Stimulated activated CD8-positive, alpha-beta memory T cell treated with anti-CD3 and anti-CD28 coated beads, Interleukin-4, amount 100 ng/mL, for 1 hour (primary cell): ENCODE measurements around the gene CDH5.

ENCODE experiments used
- DNase-seq, 2 donors: peaks; one replicate each; pipeline ENCODE4 v3.0.0-alpha.2; 2020; ENCODE audit warnings: low read depth in 2 of 2, low spot score in 1 of 2

The CDH5 gene

DNA sequence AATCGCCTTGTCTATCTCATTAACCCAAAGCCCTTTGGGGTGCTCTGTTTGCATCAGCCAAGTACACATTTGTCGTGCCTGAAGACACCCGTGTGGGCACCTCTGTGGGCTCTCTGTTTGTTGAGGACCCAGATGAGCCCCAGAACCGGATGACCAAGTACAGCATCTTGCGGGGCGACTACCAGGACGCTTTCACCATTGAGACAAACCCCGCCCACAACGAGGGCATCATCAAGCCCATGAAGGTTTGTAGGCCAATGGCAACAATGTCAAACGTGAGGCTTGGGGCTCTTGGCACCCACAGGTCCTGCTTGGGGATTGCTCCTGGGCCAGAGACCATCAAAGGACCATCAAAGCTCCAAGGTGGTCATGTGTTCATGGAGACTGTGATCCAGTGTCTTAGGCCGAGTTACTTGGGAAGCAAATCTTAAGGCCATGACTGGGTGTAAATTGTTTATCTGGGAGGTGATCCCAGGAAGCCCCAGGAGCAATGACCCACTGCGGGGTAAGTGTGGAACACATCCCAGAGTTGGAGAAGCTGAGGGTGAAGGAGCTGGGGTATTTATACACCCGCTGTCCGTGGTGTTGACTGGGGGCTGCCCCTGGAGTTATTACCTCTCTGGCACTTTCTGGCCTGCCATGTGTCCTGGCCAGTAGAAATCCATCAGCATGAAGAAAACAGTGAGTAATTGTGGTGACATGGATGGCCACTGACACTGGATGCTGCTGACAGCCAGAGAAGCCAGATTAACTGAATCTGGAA, 24.0 kb downstream of the CDH5 start:
- DNase-seq, result no peak

DNA sequence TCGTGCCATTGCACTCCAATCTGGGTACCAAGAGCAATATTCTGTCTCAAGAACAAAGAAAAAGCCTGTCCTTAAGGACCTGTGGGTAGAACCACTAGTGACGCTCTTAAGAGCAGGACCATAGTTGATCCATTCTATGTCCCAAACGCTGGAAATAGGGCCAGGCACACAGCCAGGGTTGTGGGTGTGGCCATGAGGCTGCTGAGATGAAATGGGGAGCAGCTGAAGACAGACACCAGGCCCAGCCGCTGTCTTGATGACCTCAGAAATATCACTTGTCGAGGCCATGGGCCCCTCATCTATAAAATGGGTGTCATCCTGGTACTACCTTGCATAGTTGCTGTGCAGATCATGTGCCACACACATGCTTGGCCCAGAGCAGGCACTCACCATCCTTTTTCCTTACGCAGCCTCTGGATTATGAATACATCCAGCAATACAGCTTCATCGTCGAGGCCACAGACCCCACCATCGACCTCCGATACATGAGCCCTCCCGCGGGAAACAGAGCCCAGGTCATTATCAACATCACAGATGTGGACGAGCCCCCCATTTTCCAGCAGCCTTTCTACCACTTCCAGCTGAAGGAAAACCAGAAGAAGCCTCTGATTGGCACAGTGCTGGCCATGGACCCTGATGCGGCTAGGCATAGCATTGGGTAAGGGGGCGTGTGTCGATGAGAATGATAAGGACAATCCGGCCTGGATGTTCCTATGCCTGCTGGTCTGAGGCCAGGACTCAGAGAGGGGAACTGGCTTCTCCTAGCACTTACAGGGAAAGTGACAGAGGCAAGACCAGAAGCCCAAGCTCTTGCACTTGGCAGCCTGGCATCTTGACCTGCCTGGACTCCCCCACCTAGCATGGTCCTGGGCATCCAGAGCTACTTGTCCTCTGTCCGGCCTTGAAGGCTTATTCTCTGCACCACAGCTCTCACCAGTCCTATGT, 25.5 kb downstream of the CDH5 start:
- DNase-seq, result no peak

DNA sequence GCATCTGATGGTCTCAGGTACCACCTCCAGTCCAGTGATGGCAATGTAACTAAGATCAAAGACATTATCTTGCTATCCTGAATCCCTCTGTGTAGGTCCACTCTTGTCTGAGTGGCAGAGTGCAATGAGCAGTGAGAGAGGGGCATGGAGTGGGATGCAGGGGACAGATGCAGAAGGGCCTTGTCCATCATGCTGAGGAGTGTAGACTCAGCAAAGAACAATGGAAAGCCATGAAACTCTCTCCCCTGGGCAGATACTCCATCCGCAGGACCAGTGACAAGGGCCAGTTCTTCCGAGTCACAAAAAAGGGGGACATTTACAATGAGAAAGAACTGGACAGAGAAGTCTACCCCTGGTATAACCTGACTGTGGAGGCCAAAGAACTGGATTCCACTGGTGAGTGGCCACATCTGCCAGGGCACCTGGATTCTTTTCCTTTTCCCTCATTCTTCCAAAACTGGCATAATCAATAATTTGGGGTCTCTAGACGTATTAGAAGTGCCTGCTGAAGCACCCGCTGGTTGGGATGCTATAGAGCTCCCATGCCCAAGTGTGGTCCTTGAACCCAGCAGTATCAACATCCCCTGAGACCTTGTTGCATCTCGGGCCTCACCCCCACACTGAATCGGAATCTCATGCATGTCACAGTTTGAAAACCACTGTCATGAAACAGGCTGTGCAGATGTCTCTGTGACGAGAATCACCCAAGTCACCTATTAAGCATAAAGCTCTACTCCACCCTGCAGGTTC, 29.5 kb downstream of the CDH5 start:
- DNase-seq, result no peak

DNA sequence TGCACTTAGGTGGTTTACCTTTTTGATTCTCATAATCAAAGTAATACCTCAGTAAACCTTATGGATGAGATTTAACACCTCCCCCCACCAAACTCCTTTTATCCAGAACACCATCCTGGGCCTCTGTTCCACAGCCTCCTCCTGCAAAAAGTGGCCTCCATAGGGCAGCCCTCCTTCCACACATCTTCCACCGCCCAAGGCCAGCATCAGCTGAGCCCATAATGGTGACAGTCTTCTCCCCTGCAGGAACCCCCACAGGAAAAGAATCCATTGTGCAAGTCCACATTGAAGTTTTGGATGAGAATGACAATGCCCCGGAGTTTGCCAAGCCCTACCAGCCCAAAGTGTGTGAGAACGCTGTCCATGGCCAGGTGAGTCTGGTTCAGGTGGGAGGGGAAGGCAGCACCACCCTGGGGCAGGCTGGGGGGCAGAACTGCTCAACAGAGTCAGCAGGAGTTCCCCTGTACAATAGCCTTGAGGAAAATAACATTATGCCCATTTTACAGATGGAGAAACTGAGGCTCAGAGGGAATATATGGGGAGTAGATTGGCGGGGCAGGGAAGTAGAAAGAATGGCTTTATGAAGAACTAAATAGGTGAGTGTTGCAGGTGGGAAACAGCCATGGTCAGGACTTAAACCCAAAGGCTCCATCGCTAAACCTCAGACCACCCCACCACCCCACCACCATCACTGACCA, 31.4 kb downstream of the CDH5 start:
- DNase-seq, result no peak

DNA sequence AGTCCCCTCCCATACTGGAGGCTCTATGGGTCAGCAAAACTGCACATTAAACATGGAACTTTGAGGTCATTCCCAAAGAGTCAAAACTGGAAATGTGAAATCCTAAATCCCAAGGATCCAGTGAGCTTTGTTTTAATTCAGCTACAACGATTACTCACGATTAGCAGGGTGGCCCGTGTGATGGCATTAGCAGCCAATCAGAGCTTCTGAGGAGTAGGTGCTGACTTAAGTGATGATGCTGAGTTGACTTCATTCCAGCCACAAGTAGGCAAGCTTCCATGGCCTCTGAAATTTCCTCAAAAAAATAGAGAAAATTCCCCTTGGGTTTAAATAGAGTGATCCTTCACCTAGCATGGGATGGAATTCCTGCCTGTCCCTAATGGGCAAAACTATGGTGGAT, 32.5 kb downstream of the CDH5 start:
- no peak for DNase-seq

DNA sequence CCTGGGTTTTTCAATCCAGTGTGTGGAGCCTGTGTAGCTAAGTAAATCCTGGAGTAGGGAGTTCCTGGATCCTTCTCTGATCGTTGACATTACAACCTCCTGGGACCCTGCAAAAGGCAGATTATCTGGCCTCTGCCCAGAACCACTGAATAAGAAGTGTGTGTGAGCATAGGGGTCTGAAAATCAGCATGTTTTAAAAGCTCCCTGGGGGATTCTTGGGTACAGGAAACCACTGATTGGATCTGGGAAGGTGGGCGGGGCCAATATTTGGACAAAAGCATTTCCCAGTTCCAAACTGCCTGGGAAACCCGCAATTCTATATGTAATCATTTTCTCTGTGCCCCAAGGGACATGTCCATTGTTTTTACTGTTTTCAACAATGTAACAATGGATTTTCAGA, 33.4 kb downstream of the CDH5 start:
- DNase-seq, result no peak

DNA sequence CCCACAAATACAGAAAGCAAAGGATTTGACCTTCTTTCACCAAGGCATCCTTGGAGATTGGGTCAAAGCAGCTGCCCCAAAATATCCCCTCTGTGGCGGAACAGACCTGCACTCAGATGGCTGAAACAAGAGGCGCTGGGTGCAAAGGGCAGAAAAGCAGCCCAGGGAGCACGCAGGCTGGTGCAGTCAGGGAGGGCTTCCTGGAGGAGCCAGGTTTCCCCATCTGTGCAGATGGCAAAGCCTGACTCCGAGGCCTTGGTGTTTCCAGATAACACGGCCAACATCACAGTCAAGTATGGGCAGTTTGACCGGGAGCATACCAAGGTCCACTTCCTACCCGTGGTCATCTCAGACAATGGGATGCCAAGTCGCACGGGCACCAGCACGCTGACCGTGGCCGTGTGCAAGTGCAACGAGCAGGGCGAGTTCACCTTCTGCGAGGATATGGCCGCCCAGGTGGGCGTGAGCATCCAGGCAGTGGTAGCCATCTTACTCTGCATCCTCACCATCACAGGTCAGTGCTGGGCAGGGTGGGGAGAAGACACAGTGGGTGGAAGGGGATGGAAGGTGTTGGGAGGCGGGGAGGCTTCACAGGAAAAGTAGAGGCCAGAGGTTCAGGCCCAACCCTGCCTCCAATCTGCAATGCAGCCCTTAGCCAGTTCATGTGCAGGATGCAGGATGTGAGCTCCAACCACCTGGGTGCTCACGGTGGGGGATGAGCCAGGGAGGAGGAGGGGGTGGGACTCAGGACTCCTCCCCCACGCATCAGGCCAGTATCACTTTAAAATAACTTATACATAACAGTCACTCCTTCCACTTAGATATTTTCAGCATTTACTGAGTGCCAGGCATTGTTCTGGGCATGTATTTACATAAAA, 34.3 kb downstream of the CDH5 start:
- no peak for DNase-seq

DNA sequence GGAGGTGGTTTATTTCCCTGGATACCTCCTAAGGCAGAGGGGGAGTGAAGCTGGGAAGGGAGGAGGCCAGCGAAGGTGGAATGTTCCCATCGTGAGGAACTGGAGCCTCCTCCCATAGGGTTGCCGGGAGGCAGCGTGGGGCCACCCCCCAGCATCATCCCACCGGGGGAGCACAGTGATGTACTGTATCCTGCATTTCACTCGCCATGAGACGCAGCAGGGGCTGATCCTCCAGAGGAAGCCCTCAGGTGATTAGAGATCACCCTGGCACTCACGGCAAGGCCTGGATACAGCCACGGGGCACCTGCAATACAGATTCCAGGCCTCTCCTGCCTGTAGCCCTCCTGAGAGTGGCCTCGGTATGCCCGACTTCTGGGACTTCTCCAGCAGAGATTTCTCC, 35.1 kb downstream of the CDH5 start:
- no peak for DNase-seq

DNA sequence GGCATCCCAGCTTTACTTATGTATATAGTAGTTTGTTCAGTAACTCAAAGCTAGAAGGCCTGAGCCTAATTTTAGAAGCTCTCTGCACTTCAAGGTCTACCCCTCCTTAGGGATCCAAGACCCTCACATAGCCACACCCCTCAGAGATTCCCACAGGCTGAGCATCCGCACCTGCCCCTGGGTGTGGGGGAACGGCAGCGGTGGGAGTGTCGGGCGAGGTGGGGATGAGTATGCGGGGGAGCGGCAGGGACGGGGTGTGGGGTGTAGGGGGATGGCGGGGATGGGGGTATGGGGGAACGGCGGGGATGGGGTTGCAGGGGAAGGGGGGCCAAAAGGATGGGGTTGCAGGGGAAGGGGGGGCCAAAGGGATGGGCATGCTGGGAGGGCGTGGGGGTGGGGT, 35.7 kb downstream of the CDH5 start:
- no peak for DNase-seq

DNA sequence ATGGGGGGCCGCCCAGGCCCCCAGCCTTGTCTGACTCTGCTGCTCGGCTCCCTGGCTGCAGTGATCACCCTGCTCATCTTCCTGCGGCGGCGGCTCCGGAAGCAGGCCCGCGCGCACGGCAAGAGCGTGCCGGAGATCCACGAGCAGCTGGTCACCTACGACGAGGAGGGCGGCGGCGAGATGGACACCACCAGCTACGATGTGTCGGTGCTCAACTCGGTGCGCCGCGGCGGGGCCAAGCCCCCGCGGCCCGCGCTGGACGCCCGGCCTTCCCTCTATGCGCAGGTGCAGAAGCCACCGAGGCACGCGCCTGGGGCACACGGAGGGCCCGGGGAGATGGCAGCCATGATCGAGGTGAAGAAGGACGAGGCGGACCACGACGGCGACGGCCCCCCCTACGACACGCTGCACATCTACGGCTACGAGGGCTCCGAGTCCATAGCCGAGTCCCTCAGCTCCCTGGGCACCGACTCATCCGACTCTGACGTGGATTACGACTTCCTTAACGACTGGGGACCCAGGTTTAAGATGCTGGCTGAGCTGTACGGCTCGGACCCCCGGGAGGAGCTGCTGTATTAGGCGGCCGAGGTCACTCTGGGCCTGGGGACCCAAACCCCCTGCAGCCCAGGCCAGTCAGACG, 36.2 kb downstream of the CDH5 start:
- DNase-seq, result no peak

DNA sequence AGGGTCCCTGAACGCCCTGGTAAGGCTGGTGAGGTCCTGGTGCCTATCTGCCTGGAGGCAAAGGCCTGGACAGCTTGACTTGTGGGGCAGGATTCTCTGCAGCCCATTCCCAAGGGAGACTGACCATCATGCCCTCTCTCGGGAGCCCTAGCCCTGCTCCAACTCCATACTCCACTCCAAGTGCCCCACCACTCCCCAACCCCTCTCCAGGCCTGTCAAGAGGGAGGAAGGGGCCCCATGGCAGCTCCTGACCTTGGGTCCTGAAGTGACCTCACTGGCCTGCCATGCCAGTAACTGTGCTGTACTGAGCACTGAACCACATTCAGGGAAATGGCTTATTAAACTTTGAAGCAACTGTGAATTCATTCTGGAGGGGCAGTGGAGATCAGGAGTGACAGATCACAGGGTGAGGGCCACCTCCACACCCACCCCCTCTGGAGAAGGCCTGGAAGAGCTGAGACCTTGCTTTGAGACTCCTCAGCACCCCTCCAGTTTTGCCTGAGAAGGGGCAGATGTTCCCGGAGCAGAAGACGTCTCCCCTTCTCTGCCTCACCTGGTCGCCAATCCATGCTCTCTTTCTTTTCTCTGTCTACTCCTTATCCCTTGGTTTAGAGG, 37.1 kb downstream of the CDH5 start:
- no peak for DNase-seq

DNA sequence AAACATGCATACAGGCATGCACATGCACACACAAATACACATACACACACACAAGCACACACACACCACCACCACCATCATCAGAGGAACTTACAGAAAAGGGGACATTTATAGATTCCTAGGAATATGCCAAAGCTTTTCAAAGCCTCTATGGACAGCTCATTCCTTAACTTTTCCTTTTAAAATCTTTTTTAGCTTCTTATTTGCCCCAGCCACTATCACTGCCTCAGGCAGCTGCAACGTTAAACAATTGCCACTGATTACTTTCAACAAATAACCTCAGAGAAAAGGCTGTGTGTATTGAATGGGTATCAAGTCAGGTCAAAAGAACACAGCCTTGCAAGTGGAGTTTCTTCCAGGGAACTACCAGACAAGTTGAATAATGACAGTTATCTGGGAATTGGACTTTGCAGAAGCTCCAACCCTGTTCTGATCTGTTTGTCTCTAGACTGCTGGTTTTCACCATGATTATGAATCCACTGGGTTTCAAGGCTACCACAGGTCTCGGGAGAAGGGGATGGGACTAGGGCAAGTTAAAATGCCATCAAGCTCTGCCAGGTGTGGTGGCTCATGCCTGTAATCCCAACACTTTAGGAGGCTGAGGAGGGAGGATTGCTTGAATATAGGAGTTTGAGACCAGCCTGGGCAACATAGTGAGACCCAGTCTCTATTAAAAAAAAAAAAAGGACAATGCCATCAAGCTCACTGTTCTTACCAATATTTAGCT, 38.7 kb downstream of the CDH5 start:
- no peak for DNase-seq

DNA sequence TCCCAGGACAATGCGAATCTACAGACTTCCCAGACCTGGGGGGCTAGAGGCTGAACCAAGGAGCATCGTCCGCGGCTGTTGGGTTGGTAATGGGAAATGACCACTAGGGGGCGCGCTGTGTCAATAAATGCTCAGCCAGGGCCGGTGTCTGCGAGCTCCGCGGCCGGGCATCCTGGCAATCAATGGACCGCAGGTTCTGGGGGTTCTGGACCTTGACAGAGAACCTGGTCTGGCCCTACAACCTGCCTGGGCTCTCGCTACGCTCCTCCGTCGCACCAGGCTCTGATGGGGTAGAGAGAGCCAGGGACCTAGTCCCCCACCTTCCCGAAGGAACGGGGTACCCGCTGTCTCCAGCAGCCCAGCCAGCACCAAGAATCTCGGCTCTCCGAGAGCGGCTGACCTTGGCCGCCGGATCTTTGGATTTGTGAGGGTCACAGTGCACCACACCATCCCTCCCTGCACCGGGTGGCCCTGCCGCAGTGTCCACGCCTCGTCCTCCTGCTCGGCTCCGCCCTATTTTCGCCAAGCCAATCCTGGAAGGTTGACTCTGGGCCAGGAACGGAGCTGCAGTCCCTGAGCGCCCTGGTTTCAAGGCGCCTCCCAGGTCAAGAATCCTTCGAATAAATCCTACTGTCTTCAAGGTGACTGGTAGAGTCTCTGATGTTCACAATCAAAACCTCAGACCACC, 40.2 kb downstream of the CDH5 start:
- peak; percentile 79 to 86 for DNase-seq

DNA sequence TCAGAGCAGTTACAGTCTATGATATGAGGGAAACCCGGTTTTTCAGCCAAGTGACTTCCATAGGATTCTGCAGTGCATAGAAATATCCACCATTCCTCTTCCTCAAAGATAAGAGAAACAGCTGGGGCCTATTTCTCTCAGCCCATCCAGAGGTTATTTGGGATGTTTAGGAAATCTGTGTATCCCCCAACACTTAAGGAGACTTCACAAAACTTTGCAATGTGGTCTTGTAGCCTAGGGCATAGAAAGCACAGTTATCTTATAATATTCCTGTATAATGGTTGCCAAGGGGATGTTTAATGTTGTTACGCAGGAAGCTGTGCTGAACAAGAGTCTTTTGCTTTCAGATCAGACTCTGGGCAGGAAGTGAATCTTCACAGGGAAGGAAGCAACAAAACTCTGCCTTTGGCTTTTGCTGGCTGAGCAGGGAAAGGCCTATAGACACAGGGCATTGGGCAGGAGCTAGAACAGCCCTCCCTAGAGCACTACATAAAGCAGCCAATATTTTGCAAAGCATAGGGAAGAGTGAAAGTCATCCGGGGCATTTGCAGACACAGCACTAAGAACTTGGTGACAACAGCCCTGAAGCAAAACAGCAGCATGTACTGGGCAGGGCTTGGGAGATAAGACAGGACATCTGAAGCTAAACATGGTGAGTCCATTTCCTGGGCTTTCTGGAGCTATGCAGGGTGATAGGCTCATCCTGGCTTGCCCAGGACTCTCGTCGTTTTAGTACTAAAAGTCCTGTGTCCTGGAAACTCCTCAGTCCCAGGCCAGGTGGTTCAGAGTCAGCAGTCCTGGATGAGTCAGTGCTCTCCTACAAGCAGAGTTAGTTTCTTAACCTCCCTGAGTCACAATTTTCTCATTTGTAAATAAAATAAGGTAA, 41.9 kb downstream of the CDH5 start:
- DNase-seq, result no peak

DNA sequence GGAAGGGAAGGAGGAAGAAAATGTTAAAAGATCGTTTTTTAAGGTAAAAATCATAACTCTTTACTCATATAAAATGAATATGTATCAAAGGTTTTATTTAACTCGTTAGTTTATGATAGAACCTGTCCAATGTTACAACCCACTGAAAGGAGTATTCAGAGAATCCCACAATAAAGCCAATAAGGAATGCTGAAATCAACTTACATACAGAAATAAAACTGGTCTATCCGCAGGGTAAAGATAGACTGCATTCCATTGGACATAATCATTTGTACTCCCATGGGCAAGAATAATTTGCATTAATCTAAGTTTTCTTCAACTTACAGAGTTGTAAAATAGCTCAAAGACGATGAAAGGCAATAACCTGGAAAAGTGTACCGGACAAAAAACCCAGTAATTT, 42.7 kb downstream of the CDH5 start:
- DNase-seq, result no peak

DNA sequence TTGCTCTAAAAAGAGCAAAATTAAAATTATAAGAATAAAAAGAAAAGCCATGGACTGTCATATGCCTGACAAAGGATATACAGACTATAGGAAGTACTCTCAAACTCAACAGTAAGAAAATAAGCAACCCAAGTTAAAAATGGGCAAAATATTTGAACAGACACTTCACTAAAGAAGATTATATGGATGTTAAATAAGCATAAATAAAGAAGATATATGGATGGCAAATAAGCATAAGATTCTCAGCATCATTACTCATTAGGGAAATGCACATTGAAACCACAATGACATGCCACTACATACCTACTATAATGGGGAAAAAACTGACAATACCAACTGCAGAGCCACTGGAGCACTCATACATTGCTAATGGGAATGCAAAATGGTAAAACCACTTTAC, 45.7 kb downstream of the CDH5 start:
- no peak for DNase-seq

DNA sequence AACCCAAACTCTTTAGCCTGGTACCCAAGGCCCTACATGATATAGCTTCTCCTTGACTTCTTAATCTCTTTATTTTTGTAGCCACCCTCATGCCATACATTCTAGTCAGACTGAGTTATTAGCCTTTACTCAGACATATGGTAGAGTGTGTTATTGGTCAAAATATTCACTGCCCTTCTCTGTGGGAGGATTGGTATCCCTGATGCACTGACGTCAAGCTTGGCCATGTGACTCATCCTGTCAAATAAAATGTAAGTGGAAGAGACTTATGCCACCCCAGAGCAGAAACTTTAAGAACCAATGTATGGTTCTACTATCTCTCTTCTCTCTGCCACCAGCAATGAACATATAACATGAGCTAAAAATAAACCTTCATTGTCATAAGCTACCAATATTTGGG, 48.4 kb downstream of the CDH5 start:
- DNase-seq, result no peak
